ENCODE measurements around the gene CDH11.

DNA sequence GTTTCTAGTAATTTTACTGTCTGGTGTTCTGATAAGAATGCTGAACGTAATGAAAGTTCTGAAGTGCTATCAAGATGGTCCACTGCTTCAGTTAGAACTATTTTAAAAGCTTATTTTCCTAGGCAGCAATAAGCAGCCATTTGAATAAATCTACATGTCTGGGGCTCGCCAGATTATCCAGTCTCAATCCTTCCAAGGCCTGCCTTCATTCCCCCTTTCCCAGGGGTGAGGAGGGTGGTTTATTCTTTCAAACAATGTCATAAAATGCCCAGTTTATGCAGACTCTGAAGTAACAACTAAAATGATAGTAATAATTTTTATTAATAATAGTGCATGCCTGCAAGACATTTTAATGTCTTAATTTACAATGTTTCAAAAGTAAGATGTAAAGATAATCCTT is 2.4 kb downstream of the CDH11 start:
- TF ChIP-seq, protein P1, sequence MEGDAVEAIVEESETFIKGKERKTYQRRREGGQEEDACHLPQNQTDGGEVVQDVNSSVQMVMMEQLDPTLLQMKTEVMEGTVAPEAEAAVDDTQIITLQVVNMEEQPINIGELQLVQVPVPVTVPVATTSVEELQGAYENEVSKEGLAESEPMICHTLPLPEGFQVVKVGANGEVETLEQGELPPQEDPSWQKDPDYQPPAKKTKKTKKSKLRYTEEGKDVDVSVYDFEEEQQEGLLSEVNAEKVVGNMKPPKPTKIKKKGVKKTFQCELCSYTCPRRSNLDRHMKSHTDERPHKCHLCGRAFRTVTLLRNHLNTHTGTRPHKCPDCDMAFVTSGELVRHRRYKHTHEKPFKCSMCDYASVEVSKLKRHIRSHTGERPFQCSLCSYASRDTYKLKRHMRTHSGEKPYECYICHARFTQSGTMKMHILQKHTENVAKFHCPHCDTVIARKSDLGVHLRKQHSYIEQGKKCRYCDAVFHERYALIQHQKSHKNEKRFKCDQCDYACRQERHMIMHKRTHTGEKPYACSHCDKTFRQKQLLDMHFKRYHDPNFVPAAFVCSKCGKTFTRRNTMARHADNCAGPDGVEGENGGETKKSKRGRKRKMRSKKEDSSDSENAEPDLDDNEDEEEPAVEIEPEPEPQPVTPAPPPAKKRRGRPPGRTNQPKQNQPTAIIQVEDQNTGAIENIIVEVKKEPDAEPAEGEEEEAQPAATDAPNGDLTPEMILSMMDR (conservative IDR thresholded peaks at IDR 0.05; ENCODE audit: low read depth, low read length) = no peak
- TF ChIP-seq EZH2 (IDR thresholded peaks at IDR 0.05; ENCODE audit: borderline replicate concordance, low read depth, low read length, poor library complexity, severe bottlenecking) = no peak
